OCI-LY7 (cell line): ENCODE measurements around the gene TENT5C. TPM values are rescaled to one million over a fixed set of nuclear protein-coding genes. Genes with fewer than 3 reads are reported as not detected.

Experiments used
- BruUV-seq: library from RNA; stranded (reverse); fragments of 400-500 nt; replicated peaks from 2 replicates; lab custom pipeline; 2021; lab: Mats Ljungman, UMichigan
- CTCF ChIA-PET: fragments of 300-600 bp; sonication (Branson Sonifier 250); formaldehyde crosslinking; loops from one replicate; lab custom pipeline; 2022; ENCODE audit warnings: antibody characterized with exemption; ENCODE audit not compliant: unreplicated experiment; lab: Charles Lee
- POLR2A ChIA-PET: fragments of 300-600 bp; sonication (Branson Sonifier 250); formaldehyde crosslinking; loops from one replicate; lab custom pipeline; 2022; ENCODE audit warnings: antibody characterized with exemption; lab: Charles Lee
- DNase-seq: peaks from one replicate; pipeline ENCODE4 v3.0.0-alpha.2; 2015; ENCODE audit warnings: low spot score
- H2AFZ ChIP-seq: fragments of 200-600 bp; sonication (generic), shearing (Covaris generic); 2 replicates; pipeline ENCODE4 v1.6.1; 2014; ENCODE audit warnings: mild to moderate bottlenecking, antibody characterized with exemption, low read length, moderate library complexity
- H3K27ac ChIP-seq: fragments of 200-600 bp; sonication (generic); 2 replicates; pipeline ENCODE4 v1.5.1; 2014; ENCODE audit warnings: mixed run types, low read depth, mild to moderate bottlenecking, moderate library complexity, low read length, inconsistent platforms; ENCODE audit not compliant: poor library complexity, severe bottlenecking
- H3K36me3 ChIP-seq: fragments of 200-600 bp; sonication (generic); 2 replicates; pipeline ENCODE4 v1.6.1; 2014; ENCODE audit warnings: mild to moderate bottlenecking, antibody characterized with exemption, low read length, moderate library complexity, mixed read lengths; ENCODE audit not compliant: insufficient read depth
- H3K4me1 ChIP-seq: fragments of 200-600 bp; sonication (generic); 2 replicates; pipeline ENCODE4 v1.5.1; 2014; ENCODE audit warnings: mild to moderate bottlenecking, low read length; ENCODE audit not compliant: insufficient read depth, poor library complexity, severe bottlenecking
- H3K4me2 ChIP-seq: fragments of 200-600 bp; sonication (generic); 2 replicates; pipeline ENCODE4 v1.6.1; 2014; ENCODE audit warnings: mild to moderate bottlenecking, low read length
- H3K4me3 ChIP-seq: fragments of 200-600 bp; sonication (generic); 2 replicates; pipeline ENCODE4 v1.5.1; 2014; ENCODE audit warnings: mild to moderate bottlenecking, low read depth, low read length; ENCODE audit not compliant: poor library complexity, severe bottlenecking
- H3K79me2 ChIP-seq: fragments of 200-600 bp; sonication (generic); 2 replicates; pipeline ENCODE4 v1.6.1; 2016; ENCODE audit warnings: low read depth, mild to moderate bottlenecking, low read length, moderate library complexity, mixed read lengths; ENCODE audit not compliant: insufficient read depth
- H3K9me2 ChIP-seq: fragments of 200-600 bp; sonication (generic); 2 replicates; pipeline ENCODE4 v1.6.1; 2016; ENCODE audit warnings: mild to moderate bottlenecking, low read length, mixed read lengths; ENCODE audit not compliant: insufficient read depth
- H3K9me3 ChIP-seq: fragments of 200-600 bp; sonication (generic); 2 replicates; pipeline ENCODE4 v1.6.1; 2014; ENCODE audit warnings: mild to moderate bottlenecking, mixed run types, low read length, mixed read lengths
- H4K20me1 ChIP-seq: fragments of 200-600 bp; sonication (generic); 2 replicates; pipeline ENCODE4 v1.6.1; 2014; ENCODE audit warnings: mild to moderate bottlenecking, antibody characterized with exemption, low read length, moderate library complexity, mixed read lengths; ENCODE audit not compliant: insufficient read depth
- CTCF ChIP-seq: fragments of 200-600 bp; sonication (generic); conservative IDR thresholded peaks from 2 replicates; pipeline ENCODE4 v1.5.1; 2014; ENCODE audit warnings: mild to moderate bottlenecking, antibody characterized with exemption, low read length, moderate library complexity, mixed read lengths
- EZH2phosphoT487 ChIP-seq: fragments of 200-600 bp; sonication (generic); IDR thresholded peaks from 2 replicates; pipeline ENCODE4 v1.6.1; 2018; ENCODE audit warnings: low read depth, borderline replicate concordance, mild to moderate bottlenecking, mixed run types, antibody characterized with exemption, low read length, moderate library complexity, mixed read lengths
- intact Hi-C: fragments of 100-400 bp; cut with micrococcal nuclease; formaldehyde crosslinking; loops from one replicate; pipeline ENCODE4 v1.10.0; 2022; ENCODE audit not compliant: unreplicated experiment
- total RNA-seq, 2 experiments: library from RNA; depleted of rRNA in 1 of 2; stranded (reverse); fragments of >200 nt in 1 of 2; shearing (Covaris generic) in 1 of 2; gene quantifications; 2 replicates each; pipeline ENCODE4 v1.2.3, GENCODE V29; 2014 to 2022

TENT5C gene
- total RNA-seq, 2 experiments from 2014 or later, result 13.3 to 31.1 TPM

- Histone ChIP-seq H3K4me2 (peak overlapping the region; percentile 86), H3K4me1 (peaks cover 99% of the 10 kb centered on the region), H3K27ac (no peak overlapping the region), H3K36me3 (no peaks in the 10 kb centered on the region), H3K4me3 (no peak overlapping the region), H3K9me3 (no peaks in the 10 kb centered on the region), H3K79me2 (no peaks in the 10 kb centered on the region), H4K20me1 (no peaks in the 10 kb centered on the region), H3K9me2 (no peaks in the 10 kb centered on the region), H2AFZ (no peak overlapping the region)
- ChIA-PET CTCF (interaction anchor here (0.6 kb wide), 1 partner anchor 38 kb away, joined by 3 read pairs; no protein-coding TSS in a partner anchor), POLR2A (interaction anchor here (0.7 to 29.0 kb wide), 3 partner anchors 21 to 125 kb away, joined by 3 to 760 read pairs (median 281); partner anchors contain the start of gene TENT5C)
- TF ChIP-seq EZH2phosphoT487 (no peak), CTCF (no peak)
- no peak for DNase-seq
- intact Hi-C loops, result loop anchor here (10.0 kb wide), 1 partner anchor 290 kb away; the partner anchor contains the start of genes GDAP2 and WDR3
- BruUV-seq, result no TSS peak
Observed at GRCh38 chr1:117634631-117635030, 28.8 kb downstream of the TENT5C start.

- Histone ChIP-seq H3K27ac (peak overlapping the region; percentile 70), H3K4me1 (peaks cover 99% of the 10 kb centered on the region), H4K20me1 (no peaks in the 10 kb centered on the region), H3K79me2 (no peaks in the 10 kb centered on the region), H2AFZ (no peak overlapping the region), H3K36me3 (no peaks in the 10 kb centered on the region), H3K4me3 (no peak overlapping the region), H3K9me3 (no peaks in the 10 kb centered on the region), H3K4me2 (peak overlapping the region; percentile 86), H3K9me2 (no peaks in the 10 kb centered on the region)
- TF ChIP-seq EZH2phosphoT487 (no peak), CTCF (no peak)
- BruUV-seq, result no TSS peak
- intact Hi-C loops, result loop anchor here (1.0 to 10.0 kb wide), 2 partner anchors 30 to 289 kb away; partner anchors contain the start of genes GDAP2, TENT5C and WDR3
- POLR2A ChIA-PET, result interaction anchor here (1.1 to 29.0 kb wide), 6 partner anchors 8 to 100 kb away, joined by 3 to 760 read pairs (median 6); partner anchors contain the start of gene TENT5C
- no peak for DNase-seq
- CTCF ChIA-PET, result interaction anchor here (1.1 to 1.3 kb wide), 2 partner anchors 18 to 38 kb away, joined by 3 to 4 read pairs; no protein-coding TSS in a partner anchor
Observed at GRCh38 chr1:117635805-117636204, 30.0 kb downstream of the TENT5C start.
